ENCODE data around the gene F7. TPM values are rescaled to one million over a fixed set of nuclear protein-coding genes. Genes with fewer than 3 reads are reported as not detected.

The F7 gene
- total RNA-seq, 1 donor from 2014 or later = 0.60 TPM

GRCh38 chr13:113092776-113093579 lies 12.6 kb upstream of the F7 start:
- H3K9me3 Mint-ChIP-seq (ENCODE audit: low read depth) = no peaks in the 10 kb centered on the region
- H3K27me3 Mint-ChIP-seq (ENCODE audit: low read depth) = peaks cover 3% of the 10 kb centered on the region
- H3K36me3 Mint-ChIP-seq (ENCODE audit: low read depth) = no peaks in the 10 kb centered on the region
- H3K4me1 Mint-ChIP-seq (ENCODE audit: low read depth) = peaks cover 3% of the 10 kb centered on the region
- TF ChIP-seq, protein P1, sequence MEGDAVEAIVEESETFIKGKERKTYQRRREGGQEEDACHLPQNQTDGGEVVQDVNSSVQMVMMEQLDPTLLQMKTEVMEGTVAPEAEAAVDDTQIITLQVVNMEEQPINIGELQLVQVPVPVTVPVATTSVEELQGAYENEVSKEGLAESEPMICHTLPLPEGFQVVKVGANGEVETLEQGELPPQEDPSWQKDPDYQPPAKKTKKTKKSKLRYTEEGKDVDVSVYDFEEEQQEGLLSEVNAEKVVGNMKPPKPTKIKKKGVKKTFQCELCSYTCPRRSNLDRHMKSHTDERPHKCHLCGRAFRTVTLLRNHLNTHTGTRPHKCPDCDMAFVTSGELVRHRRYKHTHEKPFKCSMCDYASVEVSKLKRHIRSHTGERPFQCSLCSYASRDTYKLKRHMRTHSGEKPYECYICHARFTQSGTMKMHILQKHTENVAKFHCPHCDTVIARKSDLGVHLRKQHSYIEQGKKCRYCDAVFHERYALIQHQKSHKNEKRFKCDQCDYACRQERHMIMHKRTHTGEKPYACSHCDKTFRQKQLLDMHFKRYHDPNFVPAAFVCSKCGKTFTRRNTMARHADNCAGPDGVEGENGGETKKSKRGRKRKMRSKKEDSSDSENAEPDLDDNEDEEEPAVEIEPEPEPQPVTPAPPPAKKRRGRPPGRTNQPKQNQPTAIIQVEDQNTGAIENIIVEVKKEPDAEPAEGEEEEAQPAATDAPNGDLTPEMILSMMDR (IDR thresholded peaks at IDR 0.05) = no peak
- H3K4me3 Mint-ChIP-seq (ENCODE audit: unreplicated experiment) = no peak overlapping the region
- peak; percentile 79 for DNase-seq (ENCODE audit: low spot score)
- H3K27ac Mint-ChIP-seq (ENCODE audit: unreplicated experiment) = no peak overlapping the region

- H3K4me3 Mint-ChIP-seq (ENCODE audit: unreplicated experiment) = no peak overlapping the region
- no peaks in the 10 kb centered on the region for H3K9me3 Mint-ChIP-seq (ENCODE audit: low read depth)
- H3K36me3 Mint-ChIP-seq (ENCODE audit: low read depth) = no peaks in the 10 kb centered on the region
- H3K27ac Mint-ChIP-seq (ENCODE audit: unreplicated experiment) = no peak overlapping the region
- H3K27me3 Mint-ChIP-seq (ENCODE audit: low read depth) = peaks cover 3% of the 10 kb centered on the region
- TF ChIP-seq, protein P1 (IDR thresholded peaks at IDR 0.05) = no peak
- peaks cover 11% of the 10 kb centered on the region for H3K4me1 Mint-ChIP-seq (ENCODE audit: low read depth)
- DNase-seq (ENCODE audit: low spot score) = peak; percentile 74
Measured at GRCh38 chr13:113093580-113094409, 11.8 kb upstream of the F7 start.

DNA sequence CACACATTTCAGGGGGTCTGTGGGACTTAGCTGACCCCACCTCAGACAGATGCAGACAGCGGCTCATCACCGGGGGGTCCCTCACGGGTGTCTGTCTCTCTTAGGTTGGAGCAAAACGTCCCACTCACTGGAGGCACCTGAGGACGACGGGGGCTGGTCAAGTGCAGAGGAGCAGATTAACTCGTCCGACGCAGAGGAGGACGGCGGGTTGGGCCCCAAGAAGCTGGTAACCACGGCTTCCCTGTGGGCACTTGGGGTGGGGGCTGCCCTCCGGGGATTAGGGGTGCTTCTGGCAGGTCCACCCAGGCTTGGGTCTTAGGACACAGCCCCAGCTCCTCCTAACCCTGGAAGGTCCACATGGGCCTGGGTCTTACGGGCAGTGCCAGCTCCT lies 11.2 kb upstream of the F7 start:
- Mint-ChIP-seq H3K27ac (ENCODE audit: unreplicated experiment) (no peak overlapping the region), H3K27me3 (ENCODE audit: low read depth) (peaks cover 7% of the 10 kb centered on the region), H3K4me1 (ENCODE audit: low read depth) (peaks cover 11% of the 10 kb centered on the region), H3K4me3 (ENCODE audit: unreplicated experiment) (no peak overlapping the region), H3K9me3 (ENCODE audit: low read depth) (no peaks in the 10 kb centered on the region), H3K36me3 (ENCODE audit: low read depth) (no peaks in the 10 kb centered on the region)
- TF ChIP-seq, protein P1 (IDR thresholded peaks at IDR 0.05) = no peak
- DNase-seq (ENCODE audit: low spot score) = peak; percentile 86

GRCh38 chr13:113095146-113096051 lies 10.2 kb upstream of the F7 start:
- no peaks in the 10 kb centered on the region for H3K9me3 Mint-ChIP-seq (ENCODE audit: low read depth)
- no peak overlapping the region for H3K27ac Mint-ChIP-seq (ENCODE audit: unreplicated experiment)
- DNase-seq (ENCODE audit: low spot score) = peak; percentile 83
- H3K27me3 Mint-ChIP-seq (ENCODE audit: low read depth) = peaks cover 7% of the 10 kb centered on the region
- no peak overlapping the region for H3K4me3 Mint-ChIP-seq (ENCODE audit: unreplicated experiment)
- peaks cover 11% of the 10 kb centered on the region for H3K4me1 Mint-ChIP-seq (ENCODE audit: low read depth)
- TF ChIP-seq, protein P1 (IDR thresholded peaks at IDR 0.05) = no peak
- no peaks in the 10 kb centered on the region for H3K36me3 Mint-ChIP-seq (ENCODE audit: low read depth)
